Brain microvascular endothelial cell (primary cell): ENCODE data around the gene HHAT.

Experiments used
- DNase-seq: peaks from one replicate; pipeline ENCODE4 v3.0.0-alpha.2; 2020
- H3K27ac ChIP-seq: fragments of 250-450 bp; sonication (Bioruptor Pico); 2 replicates; pipeline ENCODE4 v1.5.1; 2020; ENCODE audit warnings: mild to moderate bottlenecking, moderate library complexity
- H3K27me3 ChIP-seq: fragments of 250-450 bp; sonication (Bioruptor Pico); replicated peaks from 2 replicates; pipeline ENCODE4 v1.5.1; 2020; ENCODE audit warnings: mild to moderate bottlenecking
- H3K36me3 ChIP-seq: fragments of 250-450 bp; sonication (Bioruptor Pico); replicated peaks from 2 replicates; pipeline ENCODE4 v1.5.1; 2020; ENCODE audit warnings: mild to moderate bottlenecking
- H3K4me3 ChIP-seq: 2 replicates; pipeline ENCODE4 v1.5.1; 2011; ENCODE audit warnings: low read depth, mild to moderate bottlenecking, control low read depth, low read length, moderate library complexity
- in situ Hi-C: cut with HindIII; loops from 2 replicates; pipeline ENCODE4 v1.10.0; 2017; ENCODE audit warnings: low sequenced_read_pairs, low pct_ligation_motif_present
- TF ChIP-seq, protein P1 (sequence below): IDR thresholded peaks from 2 replicates; pipeline ENCODE4 v1.5.1; 2011; ENCODE audit warnings: low read depth, mild to moderate bottlenecking, moderate library complexity, low read length, control low read depth, inconsistent platforms; ENCODE audit errors: missing control alignments

The HHAT gene

DNA sequence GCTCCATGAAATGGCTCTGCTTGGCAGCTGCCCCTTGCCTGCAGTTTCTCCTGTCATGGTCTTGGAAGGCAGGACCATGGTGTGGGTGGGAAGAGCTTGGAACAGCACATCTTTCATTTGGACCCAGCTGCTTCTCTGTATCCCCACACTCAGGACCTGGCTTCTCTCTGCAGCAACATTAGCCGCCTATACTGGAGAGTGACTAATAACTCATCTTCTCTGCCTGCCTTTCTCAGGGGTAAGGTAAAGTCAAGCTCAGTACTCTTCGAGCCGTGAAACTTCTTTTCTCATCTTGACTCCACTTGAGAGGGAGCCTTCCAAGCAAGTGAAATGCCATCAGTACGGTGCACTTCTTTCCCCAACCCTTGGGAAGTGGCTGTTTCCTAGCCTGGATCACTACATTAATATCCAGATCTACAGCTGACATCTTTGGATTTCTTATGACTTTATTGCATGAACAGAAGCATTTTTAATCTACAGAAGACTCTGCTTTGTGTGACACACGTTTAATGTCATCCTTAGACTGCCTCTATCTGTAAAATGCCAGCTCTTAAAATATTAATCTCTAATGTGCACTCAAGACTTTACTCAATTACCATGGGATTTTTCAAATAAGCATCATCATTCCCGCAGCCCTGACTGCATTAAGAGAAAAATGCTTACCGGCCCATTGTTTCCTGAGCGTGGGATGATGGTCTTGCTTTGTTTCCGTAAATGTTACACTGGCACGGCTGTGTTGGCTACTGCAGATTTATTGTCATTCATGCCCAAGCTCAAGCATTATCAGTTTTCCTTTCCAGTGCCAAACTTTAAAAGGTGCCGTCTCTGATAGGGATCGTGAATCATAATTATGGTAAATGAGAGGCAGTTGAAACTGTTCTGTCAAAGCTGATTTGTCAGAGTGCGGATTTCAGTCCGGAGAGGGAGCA, 242.9 kb downstream of the HHAT start:
- Histone ChIP-seq H3K36me3 (no peaks in the 10 kb centered on the region), H3K27me3 (no peaks in the 10 kb centered on the region), H3K27ac (no peak overlapping the region), H3K4me3 (no peak overlapping the region)
- in situ Hi-C loops = no loop called here
- no peak for DNase-seq
- TF ChIP-seq, protein P1, sequence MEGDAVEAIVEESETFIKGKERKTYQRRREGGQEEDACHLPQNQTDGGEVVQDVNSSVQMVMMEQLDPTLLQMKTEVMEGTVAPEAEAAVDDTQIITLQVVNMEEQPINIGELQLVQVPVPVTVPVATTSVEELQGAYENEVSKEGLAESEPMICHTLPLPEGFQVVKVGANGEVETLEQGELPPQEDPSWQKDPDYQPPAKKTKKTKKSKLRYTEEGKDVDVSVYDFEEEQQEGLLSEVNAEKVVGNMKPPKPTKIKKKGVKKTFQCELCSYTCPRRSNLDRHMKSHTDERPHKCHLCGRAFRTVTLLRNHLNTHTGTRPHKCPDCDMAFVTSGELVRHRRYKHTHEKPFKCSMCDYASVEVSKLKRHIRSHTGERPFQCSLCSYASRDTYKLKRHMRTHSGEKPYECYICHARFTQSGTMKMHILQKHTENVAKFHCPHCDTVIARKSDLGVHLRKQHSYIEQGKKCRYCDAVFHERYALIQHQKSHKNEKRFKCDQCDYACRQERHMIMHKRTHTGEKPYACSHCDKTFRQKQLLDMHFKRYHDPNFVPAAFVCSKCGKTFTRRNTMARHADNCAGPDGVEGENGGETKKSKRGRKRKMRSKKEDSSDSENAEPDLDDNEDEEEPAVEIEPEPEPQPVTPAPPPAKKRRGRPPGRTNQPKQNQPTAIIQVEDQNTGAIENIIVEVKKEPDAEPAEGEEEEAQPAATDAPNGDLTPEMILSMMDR = no peak

DNA sequence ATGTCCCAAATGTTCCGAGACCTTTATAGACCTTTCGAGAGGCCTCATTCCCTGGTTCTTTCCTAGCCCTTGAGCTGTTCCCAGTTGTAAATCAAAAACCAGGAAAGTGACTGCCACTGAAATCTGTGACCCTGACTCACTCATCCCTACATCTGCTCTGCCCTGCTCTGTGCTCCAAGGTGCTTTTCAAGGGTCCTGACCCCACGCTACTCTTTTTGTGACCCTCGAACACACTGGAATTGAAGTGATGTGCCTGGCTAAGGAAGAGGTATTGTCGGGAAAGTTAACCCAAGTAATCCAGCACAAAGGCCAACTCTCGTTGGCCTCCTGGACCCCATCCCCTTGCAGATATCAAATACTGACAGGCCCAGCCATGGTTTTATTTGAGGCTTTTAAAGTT, 244.4 kb downstream of the HHAT start:
- in situ Hi-C loops = no loop called here
- TF ChIP-seq, protein P1 = no peak
- Histone ChIP-seq H3K4me3 (no peak overlapping the region), H3K27me3 (no peaks in the 10 kb centered on the region), H3K27ac (no peak overlapping the region), H3K36me3 (no peaks in the 10 kb centered on the region)
- DNase-seq = no peak

DNA sequence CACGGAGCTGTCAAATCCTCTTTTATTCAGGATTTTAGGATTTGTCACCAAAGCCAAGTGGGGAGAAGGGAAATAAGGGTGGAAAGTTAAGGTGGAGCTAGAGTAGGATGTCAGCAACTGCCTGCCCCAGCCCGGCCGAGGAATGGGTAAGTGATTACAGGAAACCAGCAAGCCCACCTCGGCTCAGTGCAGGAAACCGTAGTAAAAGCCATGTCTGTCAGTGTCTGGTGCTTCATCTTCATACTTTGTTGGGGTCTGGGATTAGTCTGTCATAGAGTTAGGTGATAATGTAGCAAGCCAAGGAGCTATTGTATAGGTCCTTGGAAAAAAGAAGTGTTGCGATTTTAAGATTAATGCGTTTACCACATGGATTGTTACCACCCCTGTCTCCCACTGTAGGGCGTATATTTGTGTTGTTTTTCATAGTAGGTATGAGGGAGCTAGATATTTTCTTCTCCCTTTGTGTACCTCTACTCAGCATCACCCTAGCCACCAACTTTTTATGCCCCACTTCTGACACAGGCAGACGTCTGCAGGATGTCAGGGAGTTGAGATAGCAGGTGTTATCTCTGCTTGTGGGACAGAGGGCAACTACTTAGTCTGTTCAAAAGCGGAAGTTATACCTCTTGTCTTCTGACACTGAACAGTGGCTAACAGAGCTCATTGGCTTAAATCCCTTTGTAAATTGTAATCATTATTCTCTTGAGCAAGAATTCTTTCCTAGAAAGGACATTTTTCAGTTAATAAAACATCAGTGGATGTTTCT, 253.7 kb downstream of the HHAT start:
- TF ChIP-seq, protein P1 = no peak
- Histone ChIP-seq H3K36me3 (no peaks in the 10 kb centered on the region), H3K27ac (no peak overlapping the region), H3K27me3 (peaks cover 2% of the 10 kb centered on the region), H3K4me3 (no peak overlapping the region)
- in situ Hi-C loops = no loop called here
- no peak for DNase-seq

DNA sequence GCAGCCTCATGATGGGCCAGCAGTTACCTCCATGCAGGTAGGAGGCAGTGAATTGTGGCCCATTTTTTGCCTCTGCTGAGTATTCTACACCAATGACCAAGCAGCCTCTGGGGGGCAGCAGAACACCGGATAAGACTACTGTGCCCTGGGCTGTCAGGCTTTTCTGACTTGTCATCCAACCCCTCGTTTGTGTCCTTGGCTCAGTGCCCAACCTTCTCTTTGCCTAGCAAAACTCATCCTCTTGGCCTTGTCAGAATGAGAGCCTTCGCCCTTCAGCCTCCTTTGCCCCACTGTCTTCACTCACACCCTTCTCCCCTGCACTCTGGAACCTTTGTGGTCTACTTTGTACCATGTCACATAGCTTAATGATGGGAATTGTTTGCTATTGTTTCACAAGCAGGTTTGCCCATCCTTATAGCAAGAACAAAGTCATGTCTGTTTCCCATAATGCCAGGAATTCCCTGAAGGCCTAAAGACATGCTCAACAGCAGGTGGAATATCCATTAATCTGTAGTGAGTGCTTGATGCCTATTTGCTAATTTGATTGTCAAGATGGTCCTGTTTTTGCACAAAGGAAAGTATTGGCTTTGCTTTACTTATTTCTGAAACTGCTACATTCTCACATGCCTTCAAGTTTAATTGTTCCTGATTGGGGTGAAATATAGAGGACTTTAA, 255.9 kb downstream of the HHAT start:
- peaks cover 2% of the 10 kb centered on the region for H3K27me3 ChIP-seq
- in situ Hi-C loops = no loop called here
- no peak overlapping the region for H3K27ac ChIP-seq
- peak; percentile 84 for DNase-seq
- TF ChIP-seq, protein P1 = peak; percentile 86
- H3K4me3 ChIP-seq = no peak overlapping the region
- H3K36me3 ChIP-seq = no peaks in the 10 kb centered on the region

DNA sequence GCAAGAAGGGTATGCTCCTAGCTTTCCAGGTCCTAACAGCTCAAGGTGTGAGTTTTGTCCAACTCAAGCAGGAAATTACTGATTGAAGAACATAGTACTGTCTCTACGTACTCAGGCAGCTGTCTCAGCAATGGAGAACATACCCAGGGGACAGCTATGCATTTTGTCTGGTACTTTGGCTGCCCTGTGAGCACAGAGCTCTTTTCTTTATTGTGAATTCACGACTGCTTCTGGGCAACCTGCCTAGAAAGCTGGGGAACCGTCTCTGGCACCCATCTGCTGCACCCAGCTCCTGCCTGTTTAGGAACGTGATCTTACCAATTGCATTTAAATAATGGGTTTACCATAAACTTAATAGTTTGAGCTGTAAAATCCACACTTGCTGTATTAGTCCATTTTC, 258.1 kb downstream of the HHAT start:
- H3K27ac ChIP-seq = no peak overlapping the region
- in situ Hi-C loops = no loop called here
- H3K4me3 ChIP-seq = no peak overlapping the region
- TF ChIP-seq, protein P1 = no peak
- peaks cover 2% of the 10 kb centered on the region for H3K27me3 ChIP-seq
- DNase-seq = no peak
- H3K36me3 ChIP-seq = no peaks in the 10 kb centered on the region
